ENCODE data around the gene PTP4A1. TPM values are rescaled to one million over a fixed set of nuclear protein-coding genes. Genes with fewer than 3 reads are reported as not detected.
A peak's percentile ranks its signal among the peaks of the same experiment; 100 is the strongest.
"Not testable (repeated sequence)": the region's sequence is repeated elsewhere in the genome, so short reads cannot be mapped to it uniquely, and the experiment has no call there.

The PTP4A1 gene
- total and polyA plus RNA-seq, 8 donors, result 5.4 to 77.8 (median 31.0) TPM

DNA sequence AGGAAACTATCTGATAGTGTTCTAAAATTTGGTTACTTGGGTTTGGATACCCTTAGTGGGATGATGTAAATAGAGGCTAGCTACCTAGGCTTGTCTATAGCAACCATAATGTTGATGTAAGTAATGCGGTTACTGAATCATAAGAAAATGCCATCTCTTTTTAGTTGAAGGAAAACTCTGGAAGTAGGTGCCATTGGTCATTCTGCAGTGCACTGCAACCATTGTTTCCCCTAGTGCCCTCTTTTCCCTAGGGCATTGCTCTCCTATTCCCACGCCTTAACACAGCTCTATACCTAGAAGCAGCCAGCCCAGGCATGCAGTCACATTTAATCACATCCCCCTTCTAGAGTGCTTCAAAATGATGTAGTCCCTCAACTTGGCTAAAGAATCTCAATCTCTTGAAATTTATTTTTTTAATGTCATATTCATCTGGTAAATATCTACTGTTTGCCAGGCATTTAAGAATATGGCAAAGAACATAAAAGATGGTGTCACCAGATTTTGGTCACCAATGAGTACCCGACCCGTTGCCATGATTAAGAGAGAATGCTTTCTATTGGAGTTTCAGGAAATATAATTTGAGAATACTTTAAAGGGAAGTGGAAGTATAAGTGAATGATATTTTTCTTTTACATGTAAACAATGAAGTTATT, 10.4 kb downstream of the PTP4A1 start:
- H3K36me3 ChIP-seq, result peaks cover 0 to 45% (median 9%) of the 10 kb centered on the region in 3 donors
- peaks cover 8 to 18% (median 10%) of the 10 kb centered on the region in 3 donors for H3K4me1 ChIP-seq
- no peak overlapping the region for H3K4me3 ChIP-seq
- TF ChIP-seq, protein P1, sequence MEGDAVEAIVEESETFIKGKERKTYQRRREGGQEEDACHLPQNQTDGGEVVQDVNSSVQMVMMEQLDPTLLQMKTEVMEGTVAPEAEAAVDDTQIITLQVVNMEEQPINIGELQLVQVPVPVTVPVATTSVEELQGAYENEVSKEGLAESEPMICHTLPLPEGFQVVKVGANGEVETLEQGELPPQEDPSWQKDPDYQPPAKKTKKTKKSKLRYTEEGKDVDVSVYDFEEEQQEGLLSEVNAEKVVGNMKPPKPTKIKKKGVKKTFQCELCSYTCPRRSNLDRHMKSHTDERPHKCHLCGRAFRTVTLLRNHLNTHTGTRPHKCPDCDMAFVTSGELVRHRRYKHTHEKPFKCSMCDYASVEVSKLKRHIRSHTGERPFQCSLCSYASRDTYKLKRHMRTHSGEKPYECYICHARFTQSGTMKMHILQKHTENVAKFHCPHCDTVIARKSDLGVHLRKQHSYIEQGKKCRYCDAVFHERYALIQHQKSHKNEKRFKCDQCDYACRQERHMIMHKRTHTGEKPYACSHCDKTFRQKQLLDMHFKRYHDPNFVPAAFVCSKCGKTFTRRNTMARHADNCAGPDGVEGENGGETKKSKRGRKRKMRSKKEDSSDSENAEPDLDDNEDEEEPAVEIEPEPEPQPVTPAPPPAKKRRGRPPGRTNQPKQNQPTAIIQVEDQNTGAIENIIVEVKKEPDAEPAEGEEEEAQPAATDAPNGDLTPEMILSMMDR (IDR thresholded peaks at IDR 0.05), result no peak
- H3K9me3 ChIP-seq, result no peaks in the 10 kb centered on the region
- H3K27ac ChIP-seq, result no peak overlapping the region
- H3K27me3 ChIP-seq, result no peaks in the 10 kb centered on the region
- no peak for DNase-seq
- peak in 1 of 4 donors; percentile 27 for ATAC-seq
- 96 to 99% methylated on average over 4 of the region's 4 CpGs for WGBS, 2 donors
- intact Hi-C loops (cut with DNase I), result no loop called here
- peak; percentile 9 for FAIRE-seq

GRCh38 chr6:63584125-63584514, 11.8 kb downstream of the PTP4A1 start:
- Histone ChIP-seq H3K27me3 (no peaks in the 10 kb centered on the region), H3K4me3 (no peak overlapping the region), H3K4me1 (peaks cover 3 to 5% (median 5%) of the 10 kb centered on the region in 3 donors), H3K27ac (no peak overlapping the region), H3K36me3 (peaks cover 0 to 31% (median 9%) of the 10 kb centered on the region in 3 donors), H3K9me3 (no peaks in the 10 kb centered on the region)
- 83 to 86% methylated on average over 4 of the region's 4 CpGs for WGBS, 2 donors
- TF ChIP-seq, protein P1 (IDR thresholded peaks at IDR 0.05), result no peak
- no peak for FAIRE-seq
- peak in 2 of 4 donors; percentile 16 to 31 for ATAC-seq
- DNase-seq, result no peak
- intact Hi-C loops (cut with DNase I), result no loop called here

GRCh38 chr6:63584566-63584965, 12.3 kb downstream of the PTP4A1 start:
- TF ChIP-seq, protein P1 (IDR thresholded peaks at IDR 0.05), result no peak
- Histone ChIP-seq H3K9me3 (no peaks in the 10 kb centered on the region), H3K27me3 (no peaks in the 10 kb centered on the region), H3K4me1 (peaks cover under 1 to 5% (median 3%) of the 10 kb centered on the region in 3 donors), H3K36me3 (peaks cover 0 to 27% (median 9%) of the 10 kb centered on the region in 3 donors), H3K27ac (no peak overlapping the region), H3K4me3 (no peak overlapping the region)
- ATAC-seq (peak in 2 of 4 donors; percentile 7 to 22), DNase-seq (no peak), FAIRE-seq (no peak)
- intact Hi-C loops (cut with DNase I), result no loop called here
- 97 to 98% methylated on average over 8 of the region's 8 CpGs for WGBS, 2 donors

- H3K4me1 ChIP-seq; H3K4me3 ChIP-seq; FAIRE-seq; H3K9me3 ChIP-seq; H3K27ac ChIP-seq; ATAC-seq; DNase-seq; intact Hi-C loops (cut with DNase I); H3K27me3 ChIP-seq: not testable (repeated sequence)
- WGBS, 2 donors, result 74 to 85% methylated on average over 2 of the region's 2 CpGs
- peaks cover 0 to 16% (median under 1%) of the 10 kb centered on the region in 3 donors for H3K36me3 ChIP-seq
These were observed 13.4 kb downstream of the PTP4A1 start for GRCh38 chr6:63585652-63586051.

- Histone ChIP-seq H3K27ac (no peak overlapping the region), H3K4me1 (no peaks in the 10 kb centered on the region), H3K36me3 (no peaks in the 10 kb centered on the region), H3K9me3 (no peaks in the 10 kb centered on the region), H3K4me3 (no peak overlapping the region), H3K27me3 (peaks cover 0 to 3% (median 0%) of the 10 kb centered on the region in 4 donors)
- peak in 2 of 4 donors; percentile 15 to 41 for ATAC-seq
- no peak for DNase-seq
- intact Hi-C loops (cut with DNase I), result loop anchor here in 2 of 3 donors (10.0 kb wide), 1 partner anchor 175 kb away; no protein-coding TSS in a partner anchor
- TF ChIP-seq, protein P1 (IDR thresholded peaks at IDR 0.05), result no peak
- FAIRE-seq, result no peak
- WGBS, 2 donors, result 55 to 59% methylated on average over 2 of the region's 2 CpGs
These were observed 17.7 kb downstream of the PTP4A1 start for GRCh38 chr6:63589952-63590411.
